K562 (cell line): ENCODE data around the gene TTC33. TPM values are rescaled to one million over a fixed set of nuclear protein-coding genes. Genes with fewer than 3 reads are reported as not detected.

Source experiments
- ATAC-seq: fragments of 200-7000 bp; cut with Tn5 transposase; 3 replicates; pipeline ENCODE4 v1.9.1; 2020; ENCODE audit warnings: moderate library complexity
- BruUV-seq: library from RNA; stranded (reverse); fragments of 400-500 nt; replicated peaks from 2 replicates; lab custom pipeline; 2021; lab: Mats Ljungman, UMichigan
- CTCF ChIA-PET: fragments of 300-600 bp; formaldehyde crosslinking; extraction: SDS; loops from one replicate; lab custom pipeline; 2021; ENCODE audit warnings: low intra/inter-chr PET ratio; lab: Yijun Ruan, JAX
- POLR2A ChIA-PET: fragments of 300-600, 350-650 bp; sonication (Branson Sonifier 250); formaldehyde crosslinking; extraction: SDS; loops from one replicate; lab custom pipeline; 2021; ENCODE audit warnings: antibody characterized with exemption, inconsistent platforms; lab: Yijun Ruan, JAX
- DNase-seq, 4 experiments: peaks; one replicate each; pipeline versions ENCODE4 v3.0.0 to v3.0.0-alpha.2; 2011 to 2018; ENCODE audit warnings: low spot score in 3 of 4, mixed read lengths in 3 of 4; ENCODE audit errors: extremely low read depth in 1 of 4
- FAIRE-seq: peaks from 2 replicates; lab custom pipeline; 2011; peaks lifted over from hg19 to GRCh38; lab: Jason Lieb, UNC
- H2AFZ ChIP-seq: 2 replicates; pipeline ENCODE4 v1.6.0; 2011; ENCODE audit warnings: low read depth, low read length, control low read depth, inconsistent platforms
- H3K27ac ChIP-seq: fragments of 200-600 bp; 3 replicates; pipeline ENCODE4 v1.8.0; 2011; ENCODE audit warnings: low read depth, mild to moderate bottlenecking, control low read depth, inconsistent platforms, low read length, moderate library complexity, mixed read lengths; ENCODE audit errors: extremely low read depth
- H3K27me3 ChIP-seq, 2 experiments: fragments of 300-600 bp in 1 of 2; 2 replicates in 1 of 2; 3 replicates in 1 of 2; pipeline versions ENCODE4 v1.6.0 to v1.8.0; 2011; ENCODE audit warnings: inconsistent platforms in 2 of 2, low read length in 2 of 2, mild to moderate bottlenecking in 1 of 2, mixed read lengths in 1 of 2, moderate library complexity in 1 of 2; ENCODE audit not compliant: control insufficient read depth in 2 of 2, insufficient read depth in 2 of 2
- H3K36me3 ChIP-seq: fragments of 300-600 bp; 3 replicates; pipeline ENCODE4 v1.8.0; 2011; ENCODE audit warnings: mild to moderate bottlenecking, low read length, inconsistent platforms; ENCODE audit not compliant: control insufficient read depth, insufficient read depth
- H3K4me1 ChIP-seq, 2 experiments: fragments of 200-600 bp in 1 of 2; replicated peaks in 1 of 2; 2 replicates in 1 of 2; 3 replicates in 1 of 2; pipeline versions ENCODE4 v1.5.1 to v1.8.0; 2011; ENCODE audit warnings: inconsistent platforms in 2 of 2, low read length in 2 of 2, mild to moderate bottlenecking in 1 of 2, mixed read lengths in 1 of 2, moderate library complexity in 1 of 2; ENCODE audit not compliant: control insufficient read depth in 2 of 2, insufficient read depth in 2 of 2
- H3K4me2 ChIP-seq: 2 replicates; pipeline ENCODE4 v1.6.1; 2011; ENCODE audit warnings: low read length, control low read depth, inconsistent platforms, mixed read lengths; ENCODE audit not compliant: insufficient read depth
- H3K4me3 ChIP-seq: fragments of 200-600 bp; sonication (generic), shearing (Covaris generic); 2 replicates; pipeline ENCODE4 v1.5.1; 2016; ENCODE audit warnings: control low read depth, inconsistent platforms
- H3K79me2 ChIP-seq: fragments of 200-600 bp; 3 replicates; pipeline ENCODE4 v1.8.0; 2011; ENCODE audit warnings: low read length, inconsistent platforms; ENCODE audit not compliant: control insufficient read depth, insufficient read depth
- H3K9ac ChIP-seq, 2 experiments: 2 replicates each; pipeline versions ENCODE4 v1.6.0 to v1.6.1; 2011; ENCODE audit warnings: low read depth in 2 of 2, low read length in 2 of 2, control low read depth in 1 of 2, inconsistent platforms in 1 of 2, mild to moderate bottlenecking in 1 of 2, mixed read lengths in 1 of 2; ENCODE audit not compliant: insufficient read depth in 1 of 2
- H3K9me1 ChIP-seq: one replicate; pipeline ENCODE4 v1.6.0; 2011; ENCODE audit warnings: inconsistent platforms, mild to moderate bottlenecking, low read length, moderate library complexity; ENCODE audit not compliant: control insufficient read depth, insufficient read depth
- H3K9me3 ChIP-seq: replicated peaks from 2 replicates; pipeline ENCODE4 v1.5.1; 2011; ENCODE audit warnings: low read depth, low read length, inconsistent platforms; ENCODE audit not compliant: control insufficient read depth, insufficient read depth
- H4K20me1 ChIP-seq: replicated peaks from 2 replicates; pipeline ENCODE4 v1.6.1; 2011; ENCODE audit warnings: low read length, inconsistent platforms, mixed read lengths; ENCODE audit not compliant: control insufficient read depth, insufficient read depth
- HMGN3 ChIP-seq: IDR thresholded peaks from 2 replicates; pipeline ENCODE4 v1.6.1; 2011; ENCODE audit warnings: borderline replicate concordance, low read depth, mild to moderate bottlenecking, mixed read lengths, low read length; ENCODE audit not compliant: insufficient read length; ENCODE audit errors: extremely low read depth
- REST ChIP-seq, 2 experiments: fragments of 450-650 bp; formaldehyde crosslinking in 1 of 2; IDR thresholded peaks; 2 replicates each; pipeline versions ENCODE4 v1.4.0 to v1.6.1; 2014 to 2020; ENCODE audit warnings: mild to moderate bottlenecking in 2 of 2, borderline replicate concordance in 1 of 2, low read depth in 1 of 2
- ZNF3 ChIP-seq: fragments of 250-450 bp; sonication (Bioruptor Pico); IDR thresholded peaks from 2 replicates; pipeline ENCODE4 v1.5.0; 2021; ENCODE audit warnings: mild to moderate bottlenecking, moderate library complexity
- WGBS: fragments of 100-300 bp; shearing (Covaris generic); methylation state at CpG from one replicate; pipeline ENCODE4 v1.1.6; 2016; ENCODE audit warnings: low coverage, mixed read lengths; ENCODE audit not compliant: insufficient coverage; ENCODE audit errors: missing lambda C conversion rate; 5-methylcytosine and 5-hydroxymethylcytosine counted together
- in situ Hi-C: fragments of 300-500 bp; cut with MboI; formaldehyde crosslinking; loops from 4 replicates; pipeline ENCODE4 v1.15.0; 2018; ENCODE audit warnings: inconsistent platforms, mixed read lengths
- intact Hi-C: fragments of 100-400 bp; cut with micrococcal nuclease; formaldehyde crosslinking; loops from 2 replicates; pipeline ENCODE4 v1.14.2; 2022
- polyA plus RNA-seq, 8 experiments: library from polyadenylated mRNA; depleted of rRNA in 4 of 8; stranded (reverse) in 5 of 8; unstranded in 3 of 8; fragments of >200 nt; fragmentation: Nextera tagmentation in 2 of 8; fragmentation: Illumina TruSeq in 1 of 8; extraction: Ambion mirVana in 2 of 8; extraction: Trizol in 1 of 8; gene quantifications; 2 replicates each; pipeline versions ENCODE4 v1.2.1 to v1.2.3, GENCODE V29; 2011 to 2014; ENCODE audit warnings: inconsistent platforms in 1 of 8, missing spikeins in 1 of 8
- total RNA-seq, 7 experiments: library from RNA; depleted of rRNA in 6 of 7; stranded (reverse); fragments of >200 nt in 6 of 7; fragmentation: Illumina TruSeq in 2 of 7; extraction: Trizol in 2 of 7; gene quantifications; 2 replicates each; pipeline versions ENCODE4 v1.2.1 to v1.2.3, GENCODE V29; 2011 to 2021; ENCODE audit warnings: low replicate concordance in 1 of 7

TTC33 gene
- total and polyA plus RNA-seq, 9 of the 15 experiments (the other 6 are each of a cell fraction or from before 2014, with no cell fraction given) = 11.5 to 24.9 (median 21.1) TPM

DNA sequence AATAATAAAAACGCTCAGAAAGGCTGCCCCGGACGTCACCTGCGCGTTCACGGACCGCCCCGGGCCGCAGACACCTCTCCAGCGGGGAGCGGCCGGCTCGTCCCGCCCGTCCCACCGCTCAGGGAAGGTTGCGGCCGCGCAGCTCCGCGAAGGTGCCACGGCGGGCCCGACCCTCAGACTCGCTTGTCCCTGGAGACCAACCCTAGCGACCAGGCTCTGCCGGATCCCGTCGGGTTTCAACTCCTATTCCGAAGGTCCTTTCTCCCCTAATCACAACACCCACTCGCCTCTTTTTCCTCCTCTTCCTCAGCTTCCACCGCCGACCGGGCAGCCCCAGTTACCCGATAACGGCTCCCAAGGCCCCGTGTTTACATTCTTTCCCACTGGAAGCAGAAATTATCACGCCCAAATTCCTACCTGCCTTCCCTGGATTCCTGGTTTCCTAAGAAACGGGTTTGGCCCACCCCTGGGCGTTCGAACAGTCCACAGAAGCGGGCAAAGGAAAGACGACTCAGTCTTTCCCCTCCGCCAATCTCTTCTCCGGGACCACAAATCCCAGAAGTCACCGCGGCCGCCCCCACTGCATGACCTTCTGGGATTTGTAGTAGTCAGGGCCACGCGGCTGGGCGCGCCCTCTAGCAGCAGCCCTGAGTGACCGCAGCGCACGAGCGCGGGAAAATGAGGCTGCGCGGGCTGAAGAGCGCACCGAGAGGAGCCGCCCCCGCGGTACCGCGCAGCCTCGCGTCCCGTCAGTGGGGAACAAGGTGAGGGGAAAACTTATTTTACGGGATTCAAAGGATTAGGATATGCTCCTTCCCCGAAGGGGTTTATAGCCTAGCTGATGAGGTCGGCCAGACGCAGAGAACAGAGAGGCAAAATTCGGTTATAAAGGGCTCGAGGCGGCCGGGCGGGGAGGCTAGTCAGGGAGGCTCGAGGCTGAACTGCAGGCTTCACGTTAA is at the start of gene TTC33 (continued):
- TF ChIP-seq ZNF3 (CRISPR knock-in tag) = no peak
- TF ChIP-seq HMGN3 = peak; percentile 87
- TF ChIP-seq, all 486 proteins: peak for 215

DNA sequence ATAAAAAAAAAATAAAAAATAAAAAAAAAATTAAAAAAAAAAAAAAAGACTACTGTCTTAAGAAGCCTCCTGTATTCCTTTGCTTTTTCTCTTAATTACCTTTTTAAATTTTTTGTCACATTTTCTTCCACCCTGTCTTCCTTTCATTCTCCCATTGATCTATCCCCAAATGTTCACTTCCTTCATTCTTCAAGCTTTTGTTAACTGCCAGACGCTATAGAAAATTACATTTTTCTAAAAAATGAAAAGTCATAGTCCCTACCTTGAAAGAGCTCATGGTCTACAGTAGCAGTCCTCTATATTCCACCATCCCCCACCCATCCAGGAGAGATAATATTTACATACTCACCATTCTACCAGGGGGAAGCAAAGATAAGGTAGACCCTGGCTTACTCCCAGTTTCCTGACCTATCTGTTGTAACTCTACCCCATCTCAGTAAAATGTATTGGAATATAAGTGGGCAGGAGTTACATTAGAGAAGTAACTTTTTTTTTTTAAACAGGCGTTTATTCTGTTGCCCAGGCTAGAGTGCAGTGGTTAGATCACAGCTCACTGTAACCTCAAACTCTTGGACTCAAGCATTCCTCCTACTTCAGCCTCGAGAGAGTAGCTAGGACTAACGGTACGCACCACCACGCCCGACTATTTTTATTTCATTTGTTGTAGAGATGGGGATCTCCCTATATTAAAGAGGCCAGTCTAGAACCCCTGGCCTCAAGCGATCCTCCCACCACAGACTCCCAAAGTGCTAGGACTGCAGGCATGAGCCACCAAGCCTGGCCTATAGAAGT is 46.2 kb upstream of the TTC33 start:
- H2AFZ ChIP-seq = peak overlapping the region; percentile 86
- no peaks in the 10 kb centered on the region for H3K9me3 ChIP-seq
- ChIA-PET POLR2A (interaction anchor here (0.5 to 4.0 kb wide), 15 partner anchors 8 to 121 kb away, joined by 3 to 121 read pairs (median 5); partner anchors contain the start of genes RPL37 and TTC33), CTCF (interaction anchor here (0.7 kb wide), 1 partner anchor 1176 kb away, joined by 3 read pairs; no protein-coding TSS in a partner anchor)
- H3K79me2 ChIP-seq = peaks cover 31% of the 10 kb centered on the region
- H3K27me3 ChIP-seq = no peaks in the 10 kb centered on the region
- H3K9ac ChIP-seq = peak overlapping the region; percentile 63 to 67; a peak in 3 of 4 replicates
- peaks cover 21 to 31% of the 10 kb centered on the region in 2 experiments for H3K4me1 ChIP-seq
- H3K9me1 ChIP-seq = no peaks in the 10 kb centered on the region
- FAIRE-seq (peak; percentile 86), DNase-seq (peak; percentile 84 to 94 (median 87)), ATAC-seq (peak; percentile 73)
- intact Hi-C loops (loop anchor here (1.0 to 2.0 kb wide), 3 partner anchors 33 to 77 kb away; partner anchors contain the start of genes RPL37 and TTC33), in situ Hi-C loops (no loop called here)
- H3K4me3 ChIP-seq = peak overlapping the region; percentile 1; the same call in 1 of the 2 replicates
- no peaks in the 10 kb centered on the region for H4K20me1 ChIP-seq
- H3K4me2 ChIP-seq = peak overlapping the region; percentile 65
- BruUV-seq = no TSS peak
- H3K27ac ChIP-seq = peak overlapping the region; percentile 98
- no peaks in the 10 kb centered on the region for H3K36me3 ChIP-seq
- 0% methylated on average over 8 of the region's 8 CpGs for WGBS
- no peak; the same call in 1 of the 2 replicates for TF ChIP-seq REST (IDR thresholded peaks at IDR 0.05; ENCODE audit: borderline replicate concordance)
- no peak for TF ChIP-seq REST (CRISPR knock-in tag; IDR thresholded peaks at IDR 0.05; ENCODE audit: low read depth)
